GM21528 (cell line): ENCODE measurements around the gene ATAD3A.

Experiments used
- ATAC-seq: cut with Tn5 transposase; IDR thresholded peaks from one replicate; pipeline ENCODE4 v1.9.1; 2021; ENCODE audit warnings: mild to moderate bottlenecking, moderate library complexity; ENCODE audit not compliant: unreplicated experiment, low FRiP score

The ATAD3A gene

DNA sequence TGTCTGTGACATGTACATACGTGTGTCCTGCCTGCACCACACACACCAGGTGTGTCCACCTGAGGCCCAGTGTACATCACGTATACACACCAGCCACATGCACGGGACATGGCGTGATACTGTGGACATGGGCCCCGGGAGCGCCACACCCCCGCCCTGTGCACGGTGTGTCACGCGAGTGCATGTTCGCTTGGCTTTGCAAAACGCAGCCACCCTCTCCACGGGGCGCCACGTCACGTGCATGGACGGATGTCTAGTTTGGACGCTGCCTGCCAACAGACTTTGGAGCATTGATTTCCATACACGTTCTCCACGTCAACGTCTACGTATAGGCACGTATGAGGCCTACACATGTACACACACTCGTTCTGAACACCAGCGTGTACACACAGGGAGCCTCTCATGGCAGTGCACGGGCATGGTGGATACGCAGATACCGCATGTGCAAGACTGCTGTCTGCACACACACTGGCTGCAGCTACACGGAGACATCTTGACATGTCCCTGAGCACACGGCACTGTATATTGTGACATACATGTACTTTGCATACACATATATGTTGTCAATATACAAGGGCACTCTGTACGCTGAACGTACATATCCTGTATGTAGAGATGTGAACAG lies 25.8 kb downstream of the ATAD3A start:
- ATAC-seq, result no peak

DNA sequence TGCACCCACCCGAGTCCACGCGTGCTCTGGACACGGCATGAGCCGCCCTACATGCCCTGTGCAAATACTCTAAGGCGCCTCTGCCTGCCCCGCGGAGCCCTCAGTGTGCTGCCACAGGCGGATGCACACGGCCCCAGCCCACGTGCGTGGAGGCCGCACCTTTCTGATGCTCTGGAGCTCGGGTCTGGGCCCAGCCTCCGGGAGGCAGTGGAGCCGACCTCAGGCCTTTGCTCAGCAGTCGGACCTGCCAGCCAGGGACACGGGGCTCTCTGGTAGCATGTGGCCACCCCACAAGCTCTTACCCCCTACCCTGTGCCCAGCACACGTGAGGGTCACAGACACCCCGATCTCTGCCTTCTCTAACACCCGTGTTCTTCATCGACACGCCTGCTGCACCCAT lies 26.4 kb downstream of the ATAD3A start:
- ATAC-seq, result no peak

DNA sequence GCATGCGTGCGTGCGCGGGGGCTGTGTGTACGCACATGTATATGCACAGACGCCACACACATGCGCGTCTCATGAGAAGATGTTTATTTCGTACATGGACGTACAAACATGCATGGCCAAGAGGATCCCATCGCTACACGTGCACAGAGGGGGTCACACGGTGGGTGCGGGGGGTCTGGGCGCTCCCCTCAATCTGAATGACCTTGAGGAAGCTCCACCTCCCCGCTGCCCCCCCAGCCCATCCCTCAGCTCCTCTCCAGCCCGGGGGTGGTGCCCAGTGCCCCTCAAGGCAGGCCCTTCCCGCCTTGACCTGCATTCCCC lies 27.0 kb downstream of the ATAD3A start:
- ATAC-seq, result no peak

DNA sequence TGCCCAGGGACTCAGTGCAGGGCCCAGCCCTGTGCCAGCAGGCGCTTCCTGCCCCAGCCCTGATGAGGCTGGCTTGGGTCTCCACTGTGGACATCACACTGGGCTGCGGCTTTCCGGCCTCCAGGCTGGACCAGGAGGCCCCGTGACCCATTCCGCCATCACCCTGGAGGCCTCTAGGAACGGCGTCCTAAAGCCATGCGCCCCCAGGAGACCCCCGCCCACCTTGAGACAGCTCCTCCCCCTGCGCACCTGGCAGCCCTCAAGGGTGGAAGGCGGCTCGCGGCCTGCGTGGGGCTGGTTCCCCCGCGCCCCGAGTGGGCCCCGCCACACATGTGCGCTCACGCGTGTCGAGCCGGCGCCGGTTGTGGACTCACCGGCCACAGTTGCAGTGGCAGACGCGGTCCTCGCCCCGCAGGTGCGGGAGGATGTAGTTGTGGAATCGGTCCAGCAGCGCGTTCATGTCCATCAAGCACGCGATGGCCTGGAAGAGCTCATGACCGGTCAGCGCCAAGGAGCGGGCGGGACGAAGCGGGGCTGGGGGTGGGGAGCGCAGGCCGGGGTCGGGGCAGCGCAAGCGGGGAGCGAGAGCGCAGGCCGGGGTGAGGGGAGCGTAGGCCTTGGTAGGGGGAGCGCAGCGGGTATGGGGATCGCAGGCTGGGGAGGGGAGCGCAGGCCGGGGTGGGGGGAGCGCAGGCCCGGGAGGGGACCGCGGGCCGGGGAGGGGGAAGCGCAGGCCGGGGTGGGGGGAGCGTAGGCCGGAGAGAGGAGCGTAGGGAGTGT lies 27.5 kb downstream of the ATAD3A start:
- ATAC-seq, result no peak

DNA sequence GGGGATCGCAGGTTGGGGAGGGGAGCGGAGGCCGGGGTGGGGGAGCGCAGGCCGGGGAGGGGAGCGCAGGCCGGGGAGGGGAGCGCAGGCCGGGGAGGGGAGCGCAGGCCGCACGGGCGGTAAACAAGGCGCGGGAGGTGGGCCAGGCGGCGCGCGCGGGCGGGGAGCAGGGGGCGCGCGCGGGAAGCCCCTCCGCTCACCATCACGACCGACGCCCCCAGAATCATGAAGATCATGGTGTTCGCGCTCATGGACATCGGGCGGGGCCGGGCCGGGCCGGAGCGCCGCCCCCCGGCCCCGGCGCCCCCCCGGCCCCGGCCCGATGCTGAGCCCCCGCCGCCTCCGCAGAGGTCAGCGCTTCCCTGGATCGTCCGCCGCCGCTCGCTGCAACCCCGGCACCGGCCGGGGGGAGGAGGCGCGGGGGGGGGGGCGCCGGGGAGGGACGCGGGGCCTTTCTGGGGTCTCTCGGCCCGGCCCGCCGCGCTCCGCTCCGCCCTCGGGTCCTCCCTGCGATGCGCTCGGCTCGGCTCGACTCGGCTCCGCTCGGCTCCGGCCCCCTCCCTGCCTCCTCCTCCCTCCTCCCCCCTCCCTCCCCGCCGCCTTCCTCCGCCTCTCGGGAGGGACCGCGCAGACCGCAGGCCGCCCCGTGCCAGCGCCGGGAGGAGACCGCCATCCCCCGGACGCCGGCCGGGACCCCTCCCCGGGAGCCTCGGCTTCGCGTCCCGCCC lies 28.3 kb downstream of the ATAD3A start, which contains the start of gene TMEM240:
Gene TMEM240 (minus strand): TSS at position 535 of the 728 bp plus-strand sequence. CDS start 278 bp downstream, at position 257.
- ATAC-seq, result no peak

DNA sequence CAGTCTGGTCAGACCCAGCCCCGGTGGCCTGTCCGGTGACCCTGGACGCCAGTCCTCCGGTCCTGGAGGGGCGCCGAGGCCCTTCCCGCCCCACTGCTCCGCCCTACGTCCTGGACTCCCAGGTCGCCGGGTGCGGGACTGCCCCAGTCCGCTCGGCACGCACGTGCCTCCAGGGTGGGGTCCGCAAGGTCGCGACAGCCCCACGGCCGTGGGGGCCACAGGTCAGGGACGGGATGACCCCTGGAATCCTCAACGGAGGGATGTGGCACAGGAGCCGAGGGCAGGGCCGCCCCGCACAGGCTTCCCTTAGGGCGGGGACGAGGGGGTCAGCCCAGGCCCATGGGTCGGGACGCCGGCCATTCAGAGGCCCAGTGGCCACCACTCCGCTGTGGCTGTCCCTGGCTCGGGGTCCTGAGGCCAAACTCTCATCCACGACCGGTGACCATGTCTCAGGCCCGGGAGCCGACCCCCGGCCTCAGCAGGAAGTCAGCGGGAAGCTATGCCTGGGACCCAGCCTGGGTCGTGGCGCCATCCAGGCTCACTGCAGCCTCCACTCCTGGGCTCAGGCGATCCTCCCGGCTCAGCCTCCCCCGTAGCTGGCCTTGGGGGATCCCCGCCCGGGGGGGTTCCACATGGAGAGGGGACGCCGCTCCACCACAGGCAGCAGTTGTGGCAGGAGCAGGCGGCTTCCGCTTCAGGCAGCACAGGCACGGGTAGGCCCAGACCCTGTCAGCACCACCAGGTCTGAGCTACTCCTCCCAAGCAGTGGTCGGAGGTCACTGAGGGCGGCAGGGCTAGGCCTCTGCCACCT lies 29.1 kb downstream of the ATAD3A start:
- ATAC-seq, result no peak

DNA sequence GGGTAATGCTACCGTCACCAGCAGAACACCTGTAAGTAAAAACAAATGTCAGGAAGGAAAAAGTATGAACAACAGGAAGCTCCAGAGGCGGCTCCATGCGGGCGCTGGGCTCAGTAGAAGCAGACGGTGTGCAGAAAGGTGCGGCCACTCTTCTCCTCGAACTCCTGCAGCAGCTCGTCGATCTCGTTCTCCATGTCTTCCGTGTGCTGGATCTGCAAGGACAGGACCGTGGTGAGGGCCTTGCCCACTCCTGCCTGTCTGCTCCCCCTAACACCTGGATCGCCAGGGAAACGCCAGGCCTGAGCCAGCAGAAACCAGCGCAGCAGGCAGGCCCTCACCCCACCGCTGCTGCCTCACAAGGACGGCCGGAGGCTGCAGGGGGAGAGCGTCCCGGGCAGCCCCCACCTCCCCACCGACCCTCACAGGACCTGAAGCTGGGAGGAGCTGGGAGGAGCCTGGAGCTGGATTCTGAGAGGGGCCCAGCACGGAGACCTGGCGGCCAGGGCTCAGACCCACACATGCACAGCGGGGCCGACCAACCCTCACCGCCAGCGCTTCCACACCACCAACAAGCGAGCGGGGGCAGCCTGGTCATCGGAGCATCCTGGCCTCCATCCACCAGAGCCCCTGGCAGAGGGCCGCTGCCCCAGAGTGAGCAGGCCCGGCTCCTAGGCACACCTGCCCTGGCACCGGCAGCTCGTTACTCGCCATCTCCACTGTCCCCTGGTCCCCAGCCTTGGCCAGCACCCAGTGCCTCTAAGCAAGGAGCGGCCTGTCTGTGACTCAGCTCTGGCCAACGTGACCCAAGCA lies 30.2 kb downstream of the ATAD3A start:
- ATAC-seq, result no peak

DNA sequence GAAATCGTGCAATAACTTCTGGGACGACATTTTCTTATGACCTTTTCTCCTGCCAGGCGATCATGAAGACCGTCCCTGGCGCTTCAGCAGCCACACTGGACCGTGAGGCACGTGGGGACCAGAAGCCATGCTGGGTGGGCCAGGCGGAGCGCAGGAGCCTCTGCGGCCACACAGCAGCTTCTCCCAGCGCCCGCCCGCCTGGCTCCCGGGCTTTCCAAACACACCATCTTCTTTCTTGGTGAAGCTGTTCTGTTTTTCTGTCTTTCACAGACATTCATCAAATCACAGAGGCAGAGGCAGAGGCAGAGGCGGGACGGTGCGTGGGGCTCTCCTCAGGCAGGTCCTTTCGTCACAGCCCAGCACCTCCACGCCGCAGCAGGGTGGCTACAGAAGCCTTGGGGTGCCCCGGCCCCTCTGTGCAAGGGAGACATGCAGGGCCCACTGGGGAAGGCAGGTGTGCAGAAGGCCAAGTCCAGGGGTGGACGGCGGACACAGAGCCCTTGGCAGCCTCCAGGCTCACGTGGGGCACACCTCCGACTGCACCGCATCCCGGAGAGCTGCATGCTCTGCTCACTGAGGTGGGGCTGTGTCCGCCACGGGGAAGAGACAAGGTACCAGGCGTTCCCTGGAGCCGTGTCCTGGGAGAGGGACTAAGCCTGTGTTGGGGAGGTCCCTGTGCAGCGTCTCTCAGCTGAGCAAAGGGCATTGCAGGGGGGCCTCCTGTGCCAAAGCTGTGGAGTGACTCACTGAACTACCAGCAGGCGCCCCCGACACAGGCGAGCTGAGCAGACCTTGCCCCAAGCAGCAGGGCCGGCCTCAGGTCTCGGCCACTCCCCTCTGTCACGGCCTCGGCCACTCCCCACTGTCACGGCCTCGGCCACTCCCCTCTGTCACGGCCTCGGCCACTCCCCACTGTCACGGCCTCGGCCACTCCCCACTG lies 31.1 kb downstream of the ATAD3A start:
- no peak for ATAC-seq

DNA sequence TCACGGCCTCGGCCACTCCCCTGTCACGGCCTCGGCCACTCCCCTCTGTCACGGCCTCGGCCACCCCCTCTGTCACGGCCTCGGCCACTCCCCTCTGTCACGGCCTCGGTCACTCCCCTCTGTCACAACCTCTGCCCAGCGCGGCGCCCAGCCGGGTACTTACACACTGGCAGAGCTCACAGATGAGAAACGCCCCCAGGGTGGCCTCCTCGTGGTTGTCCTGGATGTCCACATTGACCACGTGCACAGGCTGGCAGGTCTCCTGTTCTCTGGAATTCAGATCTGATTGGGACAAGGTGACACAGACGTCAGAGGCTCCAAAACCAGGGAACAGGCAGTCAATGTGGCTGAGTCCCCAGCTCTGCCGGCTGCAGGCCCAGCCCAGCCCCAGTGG lies 31.7 kb downstream of the ATAD3A start:
- no peak for ATAC-seq

DNA sequence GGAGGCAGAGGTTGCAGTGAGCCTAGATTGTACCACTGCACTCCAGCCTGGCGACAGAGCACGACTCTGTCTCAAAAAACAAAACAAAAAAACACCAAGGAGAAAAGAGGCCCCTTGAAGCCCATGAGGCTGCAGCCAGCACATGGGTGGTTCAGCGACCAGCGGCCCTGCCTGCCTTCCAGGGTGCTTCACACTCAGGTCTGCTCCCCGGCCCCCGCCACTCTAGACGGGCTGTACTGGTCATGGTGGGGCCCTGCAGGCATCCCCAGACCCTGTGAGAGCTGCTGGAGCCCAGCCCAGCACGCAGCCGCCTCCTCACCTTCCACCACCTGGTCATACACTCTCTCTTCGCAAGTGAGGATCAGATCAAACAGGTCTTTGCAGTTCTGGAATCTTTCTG lies 32.6 kb downstream of the ATAD3A start:
- no peak for ATAC-seq

DNA sequence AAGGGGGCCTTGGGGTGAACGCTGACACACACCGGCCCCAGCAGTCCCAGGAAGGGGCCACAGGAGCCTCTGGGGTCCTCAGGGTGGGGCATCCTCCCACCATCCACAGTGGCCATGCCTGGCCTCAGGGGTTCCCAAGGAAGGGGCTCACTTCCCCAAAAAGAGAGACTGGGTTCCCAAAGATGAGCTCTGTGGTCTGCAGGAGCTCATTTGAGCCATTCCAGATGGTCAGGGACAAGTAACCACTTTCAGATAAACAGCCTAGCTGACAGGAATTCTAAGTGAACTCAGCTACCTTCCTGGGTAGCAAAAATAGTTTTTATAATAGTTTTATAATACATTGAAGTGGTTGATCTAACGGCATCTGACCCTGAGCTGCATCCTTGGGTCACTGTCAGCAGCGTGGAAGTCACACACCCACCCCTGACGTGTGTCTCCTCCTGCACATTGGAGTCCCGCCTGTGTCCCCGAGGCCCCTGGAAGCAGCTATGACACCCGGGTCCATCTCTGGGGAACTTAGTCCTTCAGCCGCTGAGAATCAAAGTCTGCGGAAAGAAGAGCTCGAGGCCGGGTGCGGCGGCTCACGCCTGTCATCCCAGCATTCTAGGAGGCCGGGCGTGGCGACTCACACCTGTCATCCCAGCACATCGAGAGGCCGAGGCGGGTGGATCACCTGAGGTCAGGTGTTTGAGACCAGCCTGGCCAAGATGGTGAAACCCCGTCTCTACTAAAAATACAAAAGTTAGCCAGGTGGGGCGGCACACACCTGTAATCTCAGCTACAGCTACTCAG lies 34.2 kb downstream of the ATAD3A start:
- no peak for ATAC-seq

DNA sequence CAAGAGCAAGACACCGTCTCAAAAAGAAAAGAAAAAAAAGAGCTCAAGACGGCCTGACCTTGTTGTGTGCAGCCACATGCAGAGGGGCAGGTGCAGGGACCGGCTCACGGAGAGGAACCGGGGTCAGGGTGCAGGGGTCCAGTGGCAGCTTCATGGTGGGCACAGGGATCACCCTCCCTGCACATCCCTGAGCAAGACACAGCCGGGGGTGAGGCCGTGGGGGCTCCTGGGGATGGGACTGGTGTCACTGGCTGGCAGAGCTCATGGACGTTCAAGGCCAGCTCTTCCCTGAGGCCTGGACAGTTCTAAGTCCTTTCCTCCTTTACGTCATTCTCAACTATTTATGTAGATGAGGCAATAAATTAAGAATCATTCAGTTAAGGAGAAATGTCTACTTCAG lies 35.0 kb downstream of the ATAD3A start:
- ATAC-seq, result no peak

DNA sequence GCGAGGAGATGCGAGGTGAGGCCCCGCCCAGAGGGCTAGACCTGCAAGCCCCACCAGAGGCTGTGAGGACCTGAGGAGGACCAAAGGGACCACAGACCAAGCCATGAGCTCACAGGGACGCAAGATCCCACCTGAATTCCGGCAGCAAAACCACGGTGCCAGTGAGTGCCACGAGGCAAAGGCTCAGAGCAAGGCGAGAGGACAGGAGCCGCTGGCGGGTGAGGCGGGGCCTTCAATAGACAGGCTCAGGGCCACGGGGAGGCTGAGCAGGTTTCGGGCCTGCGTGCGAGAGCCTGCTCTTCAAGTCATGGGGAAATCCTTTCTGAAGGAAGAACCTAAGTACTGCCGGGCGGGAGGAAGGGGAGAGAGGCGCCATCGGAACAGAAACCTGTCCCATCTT lies 35.5 kb downstream of the ATAD3A start:
- ATAC-seq, result no peak

DNA sequence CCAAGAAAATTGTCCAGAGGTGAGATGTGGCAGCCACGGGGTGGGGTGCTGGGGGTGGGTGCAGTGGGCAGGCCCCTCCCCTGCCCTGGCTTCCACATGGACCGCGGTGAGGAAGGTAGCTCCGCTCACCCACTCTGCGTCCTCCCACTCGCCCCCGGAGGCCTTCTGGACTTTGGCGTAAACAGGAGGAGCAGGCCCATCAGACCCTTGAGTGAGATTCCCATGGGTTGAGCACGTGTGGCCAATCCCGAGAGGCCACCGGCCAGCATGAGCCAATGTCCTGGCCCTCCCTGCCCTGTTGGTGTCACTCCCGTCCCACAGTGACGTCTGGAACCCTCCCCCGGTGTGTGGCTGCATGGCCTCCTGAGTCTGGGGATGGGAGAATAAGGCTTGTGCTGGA lies 36.6 kb downstream of the ATAD3A start:
- no peak for ATAC-seq

DNA sequence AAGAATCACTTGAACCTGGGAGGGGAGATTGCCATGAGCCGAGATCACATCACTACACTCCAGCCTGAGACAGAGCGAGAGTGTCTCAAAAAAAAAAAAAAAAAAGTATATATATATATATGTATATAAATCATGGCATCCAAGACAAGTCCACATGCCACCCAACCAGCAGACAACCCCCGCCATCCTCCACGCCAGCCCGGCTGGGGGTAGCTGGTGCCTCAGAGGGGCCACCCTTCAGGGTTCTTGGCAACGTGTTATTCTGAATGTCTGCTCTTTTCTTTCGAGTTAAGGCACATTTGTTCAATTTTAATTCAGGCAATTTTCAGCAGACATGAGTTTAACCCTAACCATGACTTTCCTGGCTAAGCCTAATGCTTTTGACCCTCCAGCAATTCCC lies 38.1 kb downstream of the ATAD3A start:
- no peak for ATAC-seq

DNA sequence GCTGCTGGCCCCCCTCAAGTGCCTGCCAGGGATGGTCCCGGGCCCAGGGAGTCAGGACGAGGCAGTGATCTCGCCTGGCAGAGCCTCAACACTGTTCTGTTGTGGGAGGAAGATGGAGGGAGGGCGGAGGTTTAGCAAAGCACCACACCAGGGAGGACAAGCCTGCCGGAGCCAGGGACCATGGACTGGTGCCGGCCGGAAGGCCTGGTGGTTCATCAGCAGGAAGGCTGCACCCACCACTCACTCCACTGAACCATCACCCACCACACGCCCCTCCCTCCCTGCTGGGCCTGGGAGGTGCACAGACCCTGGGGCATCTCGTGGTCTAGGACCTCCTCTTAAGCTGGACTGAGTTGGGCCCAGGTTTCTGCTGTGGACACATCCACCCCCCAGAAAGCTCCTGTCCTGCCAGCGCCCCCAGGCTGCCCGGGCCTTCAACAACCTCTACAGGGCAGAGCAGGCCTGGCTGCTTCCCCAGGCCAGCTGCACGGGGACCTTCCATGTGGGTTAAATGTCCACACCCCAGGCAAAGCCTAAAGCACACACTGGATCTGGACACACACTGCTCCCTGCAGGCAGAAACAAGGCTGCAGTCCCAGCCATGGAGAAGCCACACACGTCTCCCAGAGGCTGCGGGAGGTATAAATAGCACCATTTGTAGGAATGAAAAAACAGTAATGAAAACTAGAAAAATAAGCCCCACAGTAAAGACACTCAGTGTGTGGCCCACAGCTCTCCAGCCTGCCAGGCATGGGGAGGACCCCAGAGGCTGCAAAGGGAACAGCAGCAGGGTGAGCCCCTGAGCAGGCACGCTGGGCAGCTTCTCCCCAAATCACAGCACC lies 38.9 kb downstream of the ATAD3A start:
- no peak for ATAC-seq

DNA sequence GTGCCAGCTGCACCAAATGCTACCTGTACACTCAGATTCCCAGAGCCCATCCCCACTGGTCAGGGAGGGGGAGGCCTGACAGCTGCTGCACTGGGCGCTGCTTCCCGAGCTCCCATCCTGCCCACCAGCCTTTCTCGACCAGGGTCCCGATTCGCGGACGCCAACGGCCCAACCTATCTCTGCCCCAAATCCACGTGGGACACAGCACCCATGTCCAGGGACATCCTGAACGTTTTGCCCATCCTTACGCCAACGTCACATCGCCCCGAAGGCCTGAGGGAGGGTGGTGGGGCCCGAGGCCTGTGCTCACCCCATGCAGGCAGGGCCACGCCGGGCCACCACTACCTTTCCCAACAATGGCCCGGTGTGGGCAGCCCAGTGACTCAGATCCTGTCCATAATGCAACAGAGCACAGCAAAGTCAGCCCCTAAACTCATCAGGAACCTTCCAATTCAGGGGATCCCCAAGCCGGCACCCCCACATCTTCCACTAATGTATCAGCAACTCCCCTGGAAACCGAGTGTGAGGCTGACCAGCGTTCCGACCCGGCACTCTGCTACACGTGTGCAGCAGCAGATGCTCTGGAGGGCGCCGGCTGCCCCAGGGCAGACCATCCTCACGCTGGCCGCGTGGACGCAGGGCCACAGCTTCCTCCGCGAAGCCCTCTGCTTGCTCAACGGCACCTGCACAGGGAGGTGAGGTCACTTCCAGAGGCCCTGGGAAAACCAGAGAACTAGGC lies 39.7 kb downstream of the ATAD3A start:
- no peak for ATAC-seq
